H1 (cell line): ENCODE data around the gene WDFY3. TPM values are rescaled to one million over a fixed set of nuclear protein-coding genes. Genes with fewer than 3 reads are reported as not detected.

ENCODE experiments used
- CTCF ChIA-PET: fragments of 300-600 bp; sonication (Branson Sonifier 250); formaldehyde crosslinking; loops from one replicate; lab custom pipeline; 2021; ENCODE audit not compliant: partially characterized antibody; lab: Charles Lee
- POLR2A ChIA-PET: fragments of 300-600 bp; sonication (Branson Sonifier 250); formaldehyde crosslinking; loops from one replicate; lab custom pipeline; 2021; ENCODE audit warnings: inconsistent platforms; ENCODE audit not compliant: partially characterized antibody; lab: Charles Lee
- DNase-seq, 2 experiments: peaks; one replicate each; pipeline versions ENCODE4 v3.0.0 to v3.0.0-alpha.2; 2010 to 2022; ENCODE audit warnings: low spot score in 2 of 2, low read depth in 1 of 2, mixed read lengths in 1 of 2
- FAIRE-seq: peaks from 2 replicates; lab custom pipeline; 2011; peaks lifted over from hg19 to GRCh38; lab: Jason Lieb, UNC
- H2AFZ ChIP-seq: 2 replicates; pipeline ENCODE4 v1.8.1; 2012; ENCODE audit warnings: low read length, inconsistent platforms
- H2AK5ac ChIP-seq: 2 replicates; pipeline ENCODE4 v1.6.1; 2013; ENCODE audit warnings: low read depth, low read length
- H2BK120ac ChIP-seq: replicated peaks from 2 replicates; pipeline ENCODE3; 2013; ENCODE audit warnings: low read depth, low read length, inconsistent platforms
- H2BK12ac ChIP-seq: 2 replicates; pipeline ENCODE4 v1.6.1; 2013; ENCODE audit warnings: low read depth, low read length
- H2BK15ac ChIP-seq: 2 replicates; pipeline ENCODE4 v1.6.1; 2013; ENCODE audit warnings: low read length
- H2BK20ac ChIP-seq: 2 replicates; pipeline ENCODE4 v1.6.1; 2013; ENCODE audit warnings: low read length
- H2BK5ac ChIP-seq: 2 replicates; pipeline ENCODE4 v1.6.1; 2013; ENCODE audit warnings: low read depth, low read length
- H3K14ac ChIP-seq: 2 replicates; pipeline ENCODE4 v1.6.1; 2013; ENCODE audit warnings: inconsistent platforms; ENCODE audit not compliant: insufficient read length
- H3K18ac ChIP-seq: 2 replicates; pipeline ENCODE4 v1.6.1; 2013; ENCODE audit warnings: low read length; ENCODE audit errors: extremely low read depth
- H3K23ac ChIP-seq: 2 replicates; pipeline ENCODE4 v1.6.1; 2013; ENCODE audit warnings: inconsistent platforms; ENCODE audit not compliant: insufficient read length
- H3K23me2 ChIP-seq: 2 replicates; pipeline ENCODE4 v1.6.1; 2013; ENCODE audit warnings: low read depth, low read length
- H3K27ac ChIP-seq: 2 replicates; pipeline ENCODE4 v1.6.1; 2011; ENCODE audit warnings: low read depth, low read length, inconsistent platforms
- H3K27me3 ChIP-seq, 4 experiments: replicated peaks in 1 of 4; 1 replicate in 1 of 4; 2 replicates in 3 of 4; pipeline versions ENCODE4 v1.6.1 to v1.8.1; 2011 to 2013; ENCODE audit warnings: low read length in 3 of 4, mild to moderate bottlenecking in 3 of 4, inconsistent platforms in 2 of 4, mixed read lengths in 2 of 4, moderate library complexity in 1 of 4; ENCODE audit not compliant: control insufficient read depth in 3 of 4, insufficient read depth in 3 of 4; ENCODE audit errors: extremely low read depth in 1 of 4
- H3K36me3 ChIP-seq, 4 experiments: 2 replicates each; pipeline versions ENCODE4 v1.6.1 to v1.8.1; 2011 to 2013; ENCODE audit warnings: mild to moderate bottlenecking in 4 of 4, low read length in 3 of 4, moderate library complexity in 2 of 4, control low read depth in 1 of 4, inconsistent platforms in 1 of 4; ENCODE audit not compliant: insufficient read depth in 4 of 4, control insufficient read depth in 2 of 4
- H3K4ac ChIP-seq: replicated peaks from 2 replicates; pipeline ENCODE3; 2013; ENCODE audit warnings: low read length, low read depth, mixed read lengths, inconsistent platforms; ENCODE audit not compliant: insufficient read length
- H3K4me1 ChIP-seq, 4 experiments: replicated peaks in 1 of 4; 1 replicate in 1 of 4; 2 replicates in 3 of 4; pipeline versions ENCODE4 v1.6.1 to v1.8.1; 2011 to 2013; ENCODE audit warnings: low read length in 3 of 4, inconsistent platforms in 2 of 4, mixed read lengths in 1 of 4; ENCODE audit not compliant: insufficient read depth in 4 of 4, control insufficient read depth in 3 of 4
- H3K4me2 ChIP-seq, 2 experiments: 2 replicates each; pipeline versions ENCODE4 v1.6.1 to v1.8.1; 2011 to 2013; ENCODE audit warnings: low read depth in 2 of 2, low read length in 2 of 2, control low read depth in 1 of 2, inconsistent platforms in 1 of 2, mild to moderate bottlenecking in 1 of 2; ENCODE audit not compliant: insufficient read depth in 1 of 2
- H3K4me3 ChIP-seq, 4 experiments: fragments of 200-600, 300-600 bp in 1 of 4; sonication (generic), shearing (Covaris generic), sonication (Bioruptor Twin) in 1 of 4; 2 replicates each; pipeline versions ENCODE4 v1.5.1 to v1.8.1; 2011 to 2016; ENCODE audit warnings: low read length in 4 of 4, low read depth in 3 of 4, control low read depth in 2 of 4, inconsistent platforms in 2 of 4, mild to moderate bottlenecking in 2 of 4, mixed read lengths in 1 of 4, moderate library complexity in 1 of 4; ENCODE audit not compliant: insufficient read depth in 2 of 4; ENCODE audit errors: extremely low read depth in 1 of 4
- H3K56ac ChIP-seq: replicated peaks from 2 replicates; pipeline ENCODE3; 2013; ENCODE audit warnings: low read depth, mild to moderate bottlenecking, mixed read lengths, low read length, inconsistent platforms; ENCODE audit not compliant: insufficient read length
- H3K79me1 ChIP-seq: 2 replicates; pipeline ENCODE4 v1.6.1; 2013; ENCODE audit warnings: low read depth, low read length, control low read depth
- H3K79me2 ChIP-seq, 2 experiments: 2 replicates each; pipeline versions ENCODE4 v1.6.1 to v1.8.1; 2012 to 2013; ENCODE audit warnings: low read length in 2 of 2, mild to moderate bottlenecking in 2 of 2, inconsistent platforms in 1 of 2; ENCODE audit not compliant: insufficient read depth in 2 of 2, control insufficient read depth in 1 of 2
- H3K9ac ChIP-seq, 4 experiments: replicated peaks in 1 of 4; 1 replicate in 1 of 4; 2 replicates in 3 of 4; pipeline versions ENCODE4 v1.6.1 to v1.8.1; 2011 to 2013; ENCODE audit warnings: low read depth in 3 of 4, low read length in 3 of 4, control low read depth in 2 of 4, mild to moderate bottlenecking in 2 of 4, moderate library complexity in 2 of 4, inconsistent platforms in 1 of 4; ENCODE audit errors: extremely low read depth in 1 of 4
- H3K9me3 ChIP-seq, 2 experiments: 2 replicates each; pipeline versions ENCODE4 v1.6.1 to v1.8.1; 2012 to 2013; ENCODE audit warnings: mild to moderate bottlenecking in 2 of 2, moderate library complexity in 2 of 2, control low read depth in 1 of 2, inconsistent platforms in 1 of 2, low read depth in 1 of 2, low read length in 1 of 2, mixed read lengths in 1 of 2; ENCODE audit not compliant: insufficient read depth in 2 of 2
- H4K20me1 ChIP-seq, 2 experiments: replicated peaks in 1 of 2; 2 replicates each; pipeline versions ENCODE3 to v1.8.1; 2011 to 2013; ENCODE audit warnings: inconsistent platforms in 2 of 2, low read length in 2 of 2, mild to moderate bottlenecking in 1 of 2; ENCODE audit not compliant: insufficient read depth in 2 of 2, control insufficient read depth in 1 of 2
- H4K5ac ChIP-seq: 2 replicates; pipeline ENCODE4 v1.6.1; 2013; ENCODE audit warnings: low read length, low read depth, mixed read lengths, inconsistent platforms; ENCODE audit not compliant: insufficient read length
- H4K8ac ChIP-seq: 2 replicates; pipeline ENCODE4 v1.8.0; 2013; ENCODE audit warnings: mild to moderate bottlenecking, moderate library complexity, low read length, inconsistent platforms; ENCODE audit not compliant: insufficient read depth; ENCODE audit errors: extremely low read depth
- H4K91ac ChIP-seq: replicated peaks from 2 replicates; pipeline ENCODE3; 2013; ENCODE audit warnings: low read length, mixed read lengths, inconsistent platforms; ENCODE audit not compliant: insufficient read length
- BCL11A ChIP-seq, 2 experiments: IDR thresholded peaks; one replicate each; pipeline ENCODE4 v1.6.1; 2011; ENCODE audit warnings: low read depth in 2 of 2, low read length in 2 of 2, mild to moderate bottlenecking in 2 of 2
- CBX8 ChIP-seq: fragments of 300-800, 300-1000 bp; sonication (generic); IDR thresholded peaks from 2 replicates; pipeline ENCODE4 v1.7.1; 2016; ENCODE audit warnings: low read depth, low read length, borderline replicate concordance
- CEBPB ChIP-seq: IDR thresholded peaks from 2 replicates; pipeline ENCODE4 v1.6.1; 2012; ENCODE audit warnings: low read depth, low read length
- EGR1 ChIP-seq: IDR thresholded peaks from 2 replicates; pipeline ENCODE4 v1.6.1; 2011; ENCODE audit warnings: low read depth, low read length, borderline replicate concordance
- EP300 ChIP-seq, 2 experiments: IDR thresholded peaks; 1 replicate in 1 of 2; 2 replicates in 1 of 2; pipeline ENCODE4 v1.6.1; 2011 to 2012; ENCODE audit warnings: low read depth in 2 of 2, low read length in 2 of 2, mild to moderate bottlenecking in 2 of 2, borderline replicate concordance in 1 of 2, inconsistent platforms in 1 of 2, moderate library complexity in 1 of 2
- HDAC6 ChIP-seq: IDR thresholded peaks from one replicate; pipeline ENCODE4 v1.7.1; 2012; ENCODE audit warnings: low read depth, mild to moderate bottlenecking, inconsistent platforms, low read length, moderate library complexity
- JUND ChIP-seq: IDR thresholded peaks from 2 replicates; pipeline ENCODE4 v1.6.1; 2011; ENCODE audit warnings: mild to moderate bottlenecking, improper control_type of control experiment, low read length
- MAFK ChIP-seq: IDR thresholded peaks from 2 replicates; pipeline ENCODE4 v1.6.1; 2012; ENCODE audit warnings: low read depth, mild to moderate bottlenecking, improper control_type of control experiment, low read length
- POLR2A ChIP-seq, 2 experiments: IDR thresholded peaks; 1 replicate in 1 of 2; 2 replicates in 1 of 2; pipeline ENCODE4 v1.6.1; 2011; ENCODE audit warnings: low read depth in 2 of 2, low read length in 2 of 2, mild to moderate bottlenecking in 2 of 2; ENCODE audit errors: control extremely low read depth in 1 of 2
- SAP30 ChIP-seq: fragments of 300-600 bp; sonication (generic); IDR thresholded peaks from 2 replicates; pipeline ENCODE4 v1.7.1; 2012; ENCODE audit warnings: low read length, moderate library complexity, mild to moderate bottlenecking, inconsistent platforms; ENCODE audit not compliant: insufficient read depth, insufficient replicate concordance
- TAF1 ChIP-seq: IDR thresholded peaks from 2 replicates; pipeline ENCODE4 v1.6.1; 2011; ENCODE audit warnings: mild to moderate bottlenecking, low read depth, low read length
- TAF7 ChIP-seq: optimal IDR thresholded peaks from 2 replicates; pipeline ENCODE3; 2011; ENCODE audit warnings: low read depth, mild to moderate bottlenecking, inconsistent platforms, low read length, moderate library complexity, borderline replicate concordance
- TCF12 ChIP-seq: IDR thresholded peaks from 2 replicates; pipeline ENCODE4 v1.6.1; 2011; ENCODE audit warnings: low read depth, mild to moderate bottlenecking, low read length
- WGBS, 2 experiments: shearing (Covaris generic) in 1 of 2; methylation state at CpG; one replicate each; pipeline versions ENCODE4 v1.1.6 to v1.1.7; 2013 to 2015; ENCODE audit warnings: low lambda C conversion rate in 2 of 2, mixed read lengths in 2 of 2, inconsistent platforms in 1 of 2, low coverage in 1 of 2, missing lambda C conversion rate in 1 of 2; ENCODE audit not compliant: insufficient replicate concordance in 2 of 2, insufficient coverage in 1 of 2, insufficient read length in 1 of 2; ENCODE audit errors: extremely low coverage in 1 of 2, missing lambda C conversion rate in 1 of 2; 5-methylcytosine and 5-hydroxymethylcytosine counted together
- polyA plus RNA-seq, 7 experiments: library from polyadenylated mRNA; depleted of rRNA in 3 of 7; stranded (reverse) in 5 of 7; unstranded in 2 of 7; fragments of >200 nt in 5 of 7; fragments of 200-250 nt in 2 of 7; gene quantifications; 1 replicate in 5 of 7; 2 replicates in 1 of 7; 4 replicates in 1 of 7; pipeline versions ENCODE4 v1.2.1 to v1.2.3, GENCODE V29; 2011 to 2013; ENCODE audit warnings: missing spikeins in 2 of 7, mixed read lengths in 2 of 7
- total RNA-seq: library from RNA; stranded (reverse); fragmentation: NEBNext Ultra II Directional; extraction: Animal tissue kit (Norgen Biotek cat#: 25700); gene quantifications from 2 replicates; pipeline ENCODE4 v1.2.1, GENCODE V29; 2021
- TF ChIP-seq, protein P1 (sequence below): IDR thresholded peaks from 2 replicates; pipeline ENCODE4 v1.6.1; 2011; ENCODE audit warnings: low read length, improper control_type of control experiment

WDFY3 gene
- total and polyA plus RNA-seq, 2 of the 8 experiments (the other 6 are each of a cell fraction or from before 2014, with no cell fraction given): 25.6 to 62.4 TPM

DNA sequence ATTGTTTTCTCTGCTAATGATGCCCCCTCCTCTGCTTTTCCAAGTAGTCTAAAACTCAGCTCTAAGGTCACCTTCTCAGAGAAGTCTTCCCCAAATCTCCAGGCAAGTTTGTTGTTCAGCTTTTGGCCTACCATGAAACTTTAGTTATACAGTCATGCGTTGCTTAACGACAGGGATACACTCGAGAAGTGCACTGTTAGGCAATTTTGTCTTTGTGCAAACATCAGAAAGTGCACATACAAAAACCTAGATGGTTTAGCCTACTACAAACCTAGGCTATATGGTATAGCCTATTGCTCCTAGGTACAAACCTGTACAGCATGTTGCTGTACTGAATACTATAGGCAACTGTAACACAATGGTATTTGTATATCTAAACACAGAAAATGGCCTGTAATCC is 91.9 kb downstream of the WDFY3 start:
- Histone ChIP-seq H3K9me3 (no peaks in the 10 kb centered on the region), H4K5ac (no peak overlapping the region), H4K20me1 (no peaks in the 10 kb centered on the region), H3K79me1 (0 out of 2 replicates have a peak, but pooled peaks cover 2% of the 10 kb centered on the region), H2BK15ac (no peak overlapping the region), H3K23me2 (no peaks in the 10 kb centered on the region), H3K36me3 (no peaks in the 10 kb centered on the region), H2BK12ac (no peak overlapping the region), H4K91ac (no peak overlapping the region), H4K8ac (no peak overlapping the region), H3K4ac (no peak overlapping the region), H2BK20ac (no peak overlapping the region), H2AFZ (no peak overlapping the region), H3K27me3 (no peaks in the 10 kb centered on the region), H3K27ac (no peak overlapping the region), H2AK5ac (no peak overlapping the region), H3K4me3 (no peak overlapping the region), H3K14ac (no peak overlapping the region), H2BK120ac (no peak overlapping the region), H3K4me2 (no peak overlapping the region), H3K23ac (no peak overlapping the region), H3K56ac (no peak overlapping the region), H3K18ac (no peak overlapping the region), H3K9ac (no peak overlapping the region), H2BK5ac (no peak overlapping the region), H3K4me1 (peaks cover under 1 to 10% (median 3%) of the 10 kb centered on the region in 4 experiments; a peak in 5 of 7 replicates), H3K79me2 (peaks cover 0 to 13% of the 10 kb centered on the region in 2 experiments; a peak in 2 of 4 replicates)
- CTCF ChIA-PET: interaction anchor here (2.0 to 2.3 kb wide), 2 partner anchors 97 to 124 kb away, joined by 6 read pairs; no protein-coding TSS in a partner anchor
- WGBS, 2 experiments: 82% methylated on average over 3 of the region's 3 CpGs; no CpG with 5 or more reads in 1 of the 2 experiments
- FAIRE-seq: no peak
- DNase-seq: no peak
- POLR2A ChIA-PET: no interaction called here
- TF ChIP-seq, protein P1, sequence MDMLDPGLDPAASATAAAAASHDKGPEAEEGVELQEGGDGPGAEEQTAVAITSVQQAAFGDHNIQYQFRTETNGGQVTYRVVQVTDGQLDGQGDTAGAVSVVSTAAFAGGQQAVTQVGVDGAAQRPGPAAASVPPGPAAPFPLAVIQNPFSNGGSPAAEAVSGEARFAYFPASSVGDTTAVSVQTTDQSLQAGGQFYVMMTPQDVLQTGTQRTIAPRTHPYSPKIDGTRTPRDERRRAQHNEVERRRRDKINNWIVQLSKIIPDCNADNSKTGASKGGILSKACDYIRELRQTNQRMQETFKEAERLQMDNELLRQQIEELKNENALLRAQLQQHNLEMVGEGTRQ: no peak
- no peak for TF ChIP-seq HDAC6
- TF ChIP-seq TAF7: no peak
- TF ChIP-seq CEBPB: no peak
- TF ChIP-seq EGR1: no peak
- no peak for TF ChIP-seq POLR2A (IDR thresholded peaks at IDR 0.05; ENCODE audit: control extremely low read depth in 1 of 2, low read depth in 2 of 2, low read length in 2 of 2)
- TF ChIP-seq TAF1: no peak
- no peak for TF ChIP-seq MAFK
- no peak for TF ChIP-seq BCL11A (IDR thresholded peaks at IDR 0.05; ENCODE audit: low read depth in 2 of 2, low read length in 2 of 2)
- TF ChIP-seq JUND: no peak
- no peak for TF ChIP-seq TCF12
- no peak for TF ChIP-seq EP300 (IDR thresholded peaks at IDR 0.05; ENCODE audit: borderline replicate concordance in 1 of 2, low read depth in 2 of 2, low read length in 2 of 2)
- TF ChIP-seq SAP30: no peak
- no peak for TF ChIP-seq CBX8
